Left hindlimb (tissue), 1 donor: ENCODE results near the gene GSTM3.
"Not testable (repeated sequence)": the region's sequence is repeated elsewhere in the genome, so short reads cannot be mapped to it uniquely, and the experiment has no call there.

Experiments used
- DNase-seq: peaks from one replicate; pipeline ENCODE4 v3.0.0-alpha.2; 2018

GSTM3 gene

GRCh38 chr1:109691759-109692158 lies 49.1 kb downstream of the GSTM3 start:
- DNase-seq = no peak

DNA sequence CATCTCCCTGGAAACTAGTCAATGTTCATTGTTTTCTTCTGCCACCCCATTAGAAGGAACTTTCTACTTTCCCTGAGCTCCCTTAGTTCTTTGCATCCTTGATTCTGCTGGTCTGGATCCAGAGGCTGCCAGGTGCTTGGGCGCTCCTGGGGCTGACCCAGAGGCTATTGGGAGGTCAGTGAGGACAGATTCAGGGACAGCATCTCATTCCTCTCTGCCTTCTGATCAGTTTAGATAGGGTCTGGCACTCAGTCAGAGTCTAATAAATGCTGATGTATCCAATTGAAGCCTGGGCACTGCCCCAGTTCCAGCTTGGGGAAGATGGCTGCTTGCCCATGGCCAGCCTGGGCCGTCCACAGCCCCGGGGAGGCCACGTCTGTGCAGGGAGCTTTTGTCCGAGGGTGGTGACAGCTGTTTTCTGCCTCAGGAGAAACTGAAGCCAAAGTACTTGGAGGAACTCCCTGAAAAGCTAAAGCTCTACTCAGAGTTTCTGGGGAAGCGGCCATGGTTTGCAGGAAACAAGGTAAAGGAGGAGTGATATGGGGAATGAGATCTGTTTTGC lies 50.9 kb downstream of the GSTM3 start:
- DNase-seq = no peak

- no peak for DNase-seq
Observed at GRCh38 chr1:109687641-109688499, 53.0 kb downstream of the GSTM3 start, which contains the start of gene GSTM1. GSTM1 (plus strand) TSS chr1:109687817; CDS start chr1:109687874, 57 bp downstream.

DNA sequence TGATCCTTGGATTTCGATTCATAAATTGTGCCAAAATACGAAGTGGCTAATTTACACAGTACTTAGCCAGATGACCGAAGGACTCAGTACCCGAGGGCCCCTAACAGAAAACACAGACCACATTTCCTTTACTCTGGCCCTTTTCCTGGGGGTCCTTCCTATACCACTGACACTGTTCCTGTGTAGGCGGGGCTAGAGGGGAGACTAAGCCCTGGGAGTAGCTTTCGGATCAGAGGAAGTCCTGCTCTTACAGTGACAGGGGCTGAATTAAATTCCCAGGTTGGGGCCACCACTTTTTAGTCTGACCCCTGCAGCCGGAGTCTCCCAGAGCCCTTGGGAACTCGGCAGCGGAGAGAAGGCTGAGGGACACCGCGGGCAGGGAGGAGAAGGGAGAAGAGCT lies 53.7 kb downstream of the GSTM3 start:
- DNase-seq = not testable (repeated sequence)

DNA sequence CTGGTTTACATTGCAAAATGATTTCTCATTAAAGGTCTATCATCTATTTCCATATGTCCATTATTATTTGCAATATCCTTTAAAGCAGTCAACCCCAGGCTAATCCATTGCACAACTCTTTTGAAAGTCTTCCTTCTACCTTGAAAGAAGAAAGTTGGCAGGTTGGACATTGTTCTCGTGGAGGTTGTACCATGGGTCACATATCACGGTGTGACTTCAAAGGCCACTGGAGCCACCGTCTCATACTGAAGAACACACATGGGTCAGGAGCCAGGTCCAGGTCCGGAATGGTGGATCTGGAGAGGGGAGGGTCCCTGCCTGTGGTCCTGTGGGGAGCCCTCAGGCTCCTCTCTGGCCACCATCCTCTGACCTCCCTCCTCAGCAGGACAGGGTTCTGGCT lies 54.9 kb downstream of the GSTM3 start:
- DNase-seq = not testable (repeated sequence)

GRCh38 chr1:109685399-109685798 lies 55.4 kb downstream of the GSTM3 start:
- not testable (repeated sequence) for DNase-seq

- not testable (repeated sequence) for DNase-seq
Observed at GRCh38 chr1:109684777-109685176, 56.1 kb downstream of the GSTM3 start.
